ENCODE results near the gene DHX16. TPM values are rescaled to one million over a fixed set of nuclear protein-coding genes. Genes with fewer than 3 reads are reported as not detected.
A peak's percentile ranks its signal among the peaks of the same experiment; 100 is the strongest.

The DHX16 gene
- total RNA-seq, 2 donors from 2014 or later, result 13.7 to 23.6 TPM

GRCh38 chr6:30689985-30690384, 17.2 kb upstream of the DHX16 start:
- Histone ChIP-seq H3K4me3 (peak overlapping the region in 1 of 2 donors; percentile 67), H3K9me3 (no peaks in the 10 kb centered on the region), H3K27me3 (no peaks in the 10 kb centered on the region), H3K27ac (peak overlapping the region; percentile 86 to 90), H3K4me1 (peaks cover 0 to 51% of the 10 kb centered on the region in 2 donors), H3K36me3 (peaks cover 5% of the 10 kb centered on the region)
- no peak for DNase-seq (ENCODE audit: low spot score)
- no peak for TF ChIP-seq CTCF (IDR thresholded peaks at IDR 0.05)

DNA sequence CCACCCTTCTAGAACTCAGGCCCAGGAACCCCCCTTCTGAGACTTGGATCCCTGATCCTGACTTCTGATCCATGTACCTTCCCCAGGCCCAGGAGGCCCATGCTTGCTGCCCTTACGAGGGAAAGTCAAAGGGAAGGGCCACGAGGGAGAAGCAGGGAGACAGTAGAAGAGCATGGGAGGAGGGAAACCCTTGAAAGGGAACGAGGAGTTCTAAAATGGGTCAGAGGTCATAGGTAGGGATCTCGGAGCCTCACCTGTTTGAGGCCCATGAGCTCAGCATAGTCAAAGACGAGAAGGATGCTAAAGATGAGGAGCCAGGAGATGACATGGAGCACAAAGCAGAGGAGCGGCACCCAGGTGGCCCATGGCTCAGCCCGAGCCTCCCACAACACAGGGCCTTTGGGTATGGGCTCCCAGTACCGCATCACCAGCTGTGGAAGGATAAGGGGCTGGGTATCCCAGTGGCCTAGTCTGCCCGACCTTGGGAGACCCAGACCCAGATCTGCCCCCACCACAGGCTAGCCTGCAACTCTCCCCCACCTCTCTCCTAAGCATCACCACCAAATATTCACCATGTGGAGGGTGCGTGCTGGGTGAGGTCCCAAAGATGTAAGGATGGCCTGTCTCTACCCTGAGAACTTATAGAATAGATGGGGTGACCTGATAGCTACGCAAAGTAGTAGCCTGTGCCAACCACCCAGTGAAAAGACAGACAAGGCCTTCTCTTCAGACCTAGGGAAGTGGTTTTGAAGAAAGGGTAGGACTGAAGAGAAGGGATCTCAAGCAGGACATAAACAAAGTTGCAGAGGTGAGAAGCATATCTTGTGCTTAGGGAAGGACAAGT, 16.4 kb upstream of the DHX16 start:
- Histone ChIP-seq H3K27ac (peak overlapping the region; percentile 99), H3K27me3 (no peaks in the 10 kb centered on the region), H3K9me3 (no peaks in the 10 kb centered on the region), H3K4me1 (peaks cover 0 to 58% of the 10 kb centered on the region in 2 donors), H3K36me3 (peaks cover 10% of the 10 kb centered on the region), H3K4me3 (no peak overlapping the region)
- no peak for DNase-seq (ENCODE audit: low spot score)
- TF ChIP-seq CTCF (IDR thresholded peaks at IDR 0.05), result no peak

DNA sequence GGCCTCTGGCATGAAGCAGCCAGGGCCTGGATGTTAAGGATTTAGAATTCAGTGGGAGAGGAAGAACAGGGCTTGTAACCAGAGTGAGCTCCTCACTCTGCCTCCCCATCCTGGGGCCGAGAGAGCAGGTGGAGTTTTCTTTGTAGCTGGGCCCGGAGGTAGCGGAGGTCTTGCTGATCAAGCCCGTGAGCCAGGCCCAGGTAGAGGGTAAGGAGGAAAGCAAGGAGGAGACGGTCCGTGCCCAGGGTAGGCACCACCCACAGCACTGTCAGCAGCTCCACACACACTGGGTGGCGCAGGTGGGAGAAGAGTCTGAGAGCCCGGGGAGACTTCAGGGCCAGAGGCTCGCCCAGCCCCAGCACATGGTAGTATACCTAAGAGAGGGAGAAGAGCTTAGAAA, 15.8 kb upstream of the DHX16 start:
- H3K9me3 ChIP-seq, result no peaks in the 10 kb centered on the region
- H3K27ac ChIP-seq, result peak overlapping the region; percentile 99
- H3K4me1 ChIP-seq, result peaks cover 0 to 65% of the 10 kb centered on the region in 2 donors
- no peaks in the 10 kb centered on the region for H3K27me3 ChIP-seq
- no peak for TF ChIP-seq CTCF (IDR thresholded peaks at IDR 0.05)
- no peak for DNase-seq (ENCODE audit: low spot score)
- H3K36me3 ChIP-seq, result peaks cover 10% of the 10 kb centered on the region
- H3K4me3 ChIP-seq, result peak overlapping the region in 1 of 2 donors; percentile 90

- H3K4me3 ChIP-seq, result peak overlapping the region; percentile 83 to 90
- peaks cover 10% of the 10 kb centered on the region for H3K36me3 ChIP-seq
- H3K27ac ChIP-seq, result peak overlapping the region; percentile 99
- peaks cover 0 to 72% of the 10 kb centered on the region in 2 donors for H3K4me1 ChIP-seq
- no peaks in the 10 kb centered on the region for H3K9me3 ChIP-seq
- DNase-seq (ENCODE audit: low spot score), result no peak
- peak in 1 of 2 donors; percentile 60 for TF ChIP-seq CTCF (IDR thresholded peaks at IDR 0.05)
- H3K27me3 ChIP-seq, result no peaks in the 10 kb centered on the region
These were observed 15.0 kb upstream of the DHX16 start for GRCh38 chr6:30687659-30688431.

- TF ChIP-seq CTCF (IDR thresholded peaks at IDR 0.05), result no peak
- peaks cover 0 to 80% of the 10 kb centered on the region in 2 donors for H3K4me1 ChIP-seq
- peak; percentile 98 for DNase-seq (ENCODE audit: low spot score)
- H3K36me3 ChIP-seq, result peaks cover 10% of the 10 kb centered on the region
- peak overlapping the region; percentile 83 to 90 for H3K4me3 ChIP-seq
- H3K27me3 ChIP-seq, result no peaks in the 10 kb centered on the region
- no peaks in the 10 kb centered on the region for H3K9me3 ChIP-seq
- H3K27ac ChIP-seq, result peak overlapping the region; percentile 99
These were observed 14.3 kb upstream of the DHX16 start for GRCh38 chr6:30686908-30687658.
